NCI-H1436 (cell line): ENCODE results near the gene KRT75.
A peak's percentile ranks its signal among the peaks of the same experiment; 100 is the strongest.
"Not testable (repeated sequence)": the region's sequence is repeated elsewhere in the genome, so short reads cannot be mapped to it uniquely, and the experiment has no call there.

Experiments
- DNase-seq: peaks from one replicate; lab custom pipeline; 2025; lab: John Stamatoyannopoulos, UW

The KRT75 gene

GRCh38 chr12:52434081-52434733, at the start of gene KRT75:
Gene KRT75 (minus strand): TSS chr12:52434371. CDS start chr12:52434304, 67 bp downstream.
- peak; percentile 47 for DNase-seq

DNA sequence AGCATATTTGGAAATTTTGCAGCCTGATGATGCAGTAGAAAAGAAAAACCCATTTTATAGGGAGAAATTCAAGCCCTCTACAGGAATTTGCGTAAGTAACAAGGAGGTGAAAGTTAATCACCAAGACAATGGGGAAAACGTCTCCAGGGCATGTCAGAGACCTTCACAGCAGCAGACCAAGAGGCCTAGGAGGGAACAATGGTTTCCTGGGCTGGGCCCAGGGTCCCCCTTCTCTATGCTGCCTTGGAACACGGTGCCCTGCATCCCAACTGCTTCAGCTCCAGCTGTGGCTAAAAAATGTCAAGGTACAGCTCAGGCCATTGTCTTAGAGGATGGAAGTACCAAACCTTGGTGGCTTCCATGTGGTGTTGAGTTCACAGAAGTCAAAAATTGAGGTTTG, 45.9 kb upstream of the KRT75 start:
- DNase-seq = no peak

- DNase-seq = no peak
Measured at GRCh38 chr12:52477651-52478050, 43.5 kb upstream of the KRT75 start.

DNA sequence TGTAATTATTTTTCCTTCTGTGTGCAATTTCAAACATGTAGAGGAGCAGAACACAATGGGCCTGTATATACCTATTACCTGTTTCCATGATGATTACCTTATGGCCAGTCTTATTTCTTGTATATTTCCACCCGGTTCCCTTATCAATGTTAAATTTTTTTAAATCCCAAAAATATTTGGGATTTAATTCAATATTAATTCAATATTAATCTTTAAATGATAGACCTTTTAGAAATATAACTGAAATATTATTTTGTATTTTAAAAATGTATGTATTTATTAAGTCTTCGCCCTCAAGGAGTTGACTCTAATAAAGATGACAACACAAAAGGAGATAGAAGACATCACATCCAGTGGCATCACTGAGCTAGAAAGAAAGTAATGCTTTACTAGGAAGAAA, 40.0 kb upstream of the KRT75 start:
- DNase-seq = no peak

DNA sequence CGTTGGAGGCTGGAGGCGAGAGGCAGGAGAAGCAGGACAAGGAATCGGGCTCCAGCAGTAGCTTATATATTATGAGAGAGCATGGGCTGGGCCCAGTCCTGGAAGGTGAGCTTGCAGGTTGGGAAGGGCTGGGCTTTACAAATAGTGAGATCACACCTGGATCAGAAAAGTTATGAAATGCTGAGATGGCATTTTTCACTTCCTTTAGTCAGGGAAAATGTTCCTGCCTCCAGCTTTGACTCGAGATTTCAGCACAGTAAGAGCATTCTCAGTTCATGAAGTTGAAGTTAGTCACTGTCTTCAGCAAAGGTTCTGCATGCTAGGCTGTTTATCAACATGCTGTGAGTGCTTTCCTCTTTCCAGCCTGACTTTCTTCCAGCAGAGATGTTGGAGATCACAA, 39.6 kb upstream of the KRT75 start, which contains the start of gene KRT6C:
TSS of gene KRT6C (minus strand) at position 38 of the 400 bp plus-strand sequence. CDS start 68 bp downstream, outside the sequence.
- DNase-seq = no peak

DNA sequence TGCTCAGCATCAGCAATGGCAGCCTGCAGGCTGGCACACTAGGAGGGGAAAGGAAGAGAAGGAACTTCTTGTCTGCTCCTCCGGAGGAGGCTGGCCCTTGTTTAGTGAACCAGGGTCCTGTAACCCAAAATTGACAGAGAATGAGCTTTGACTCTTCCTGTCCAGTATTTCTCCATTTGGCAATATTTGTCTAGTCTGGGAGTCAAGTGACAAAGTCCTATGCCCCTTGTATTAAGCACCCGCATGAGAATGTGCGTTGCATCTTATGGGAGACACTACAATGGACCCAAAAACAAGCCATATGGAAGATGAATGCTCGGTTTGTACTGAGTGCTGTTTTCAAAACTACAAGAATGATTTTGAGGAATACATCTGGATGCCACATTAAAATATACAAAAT, 35.7 kb upstream of the KRT75 start:
- DNase-seq = no peak

DNA sequence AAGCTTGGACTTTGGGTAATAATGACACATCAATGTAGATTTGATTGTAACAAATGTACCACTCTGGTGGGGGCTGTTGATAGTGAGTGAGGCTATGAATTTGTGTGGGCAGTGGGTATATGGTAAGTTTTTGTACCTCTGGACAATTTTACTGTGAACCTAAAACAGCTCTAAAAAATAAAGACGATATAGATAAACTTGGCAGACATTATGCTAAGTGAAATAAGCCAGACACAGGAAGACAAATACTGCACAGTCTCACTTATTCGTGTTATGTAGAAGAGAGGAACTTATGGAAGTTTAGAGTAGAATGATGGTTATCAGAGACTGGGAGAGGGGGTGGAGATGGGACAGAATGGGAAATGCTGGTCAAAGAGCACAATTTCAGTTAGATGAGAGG, 30.7 kb upstream of the KRT75 start:
- no peak for DNase-seq

DNA sequence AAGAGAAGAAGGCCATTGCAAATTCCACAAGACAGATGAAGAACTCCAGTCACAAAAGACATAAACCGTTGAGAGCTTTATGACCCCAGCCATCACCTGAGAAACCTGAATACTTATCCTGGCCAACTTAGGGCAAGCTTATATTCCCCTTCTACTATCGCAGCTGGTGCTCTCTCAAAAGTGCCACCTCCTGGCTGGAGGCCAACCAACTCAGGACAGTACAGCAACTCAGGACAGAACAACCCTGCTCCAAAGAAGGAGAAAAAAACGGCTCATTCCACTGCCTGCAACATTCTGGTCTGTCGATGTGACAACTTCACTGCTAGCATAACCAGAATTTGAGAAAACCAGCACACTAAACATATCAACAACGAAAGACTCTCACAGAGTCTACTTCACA, 27.5 kb upstream of the KRT75 start:
- DNase-seq = no peak

GRCh38 chr12:52458861-52459260, 24.7 kb upstream of the KRT75 start:
- DNase-seq = no peak

- DNase-seq = no peak
Measured at GRCh38 chr12:52455821-52456220, 21.6 kb upstream of the KRT75 start.

GRCh38 chr12:52454411-52455201, 20.4 kb upstream of the KRT75 start:
- DNase-seq = no peak

- no peak for DNase-seq
Measured at GRCh38 chr12:52452101-52452500, 17.9 kb upstream of the KRT75 start, which contains the start of gene KRT6B. Gene KRT6B (minus strand): TSS chr12:52452146. CDS start chr12:52452078, 68 bp downstream.

GRCh38 chr12:52448228-52448627, 14.1 kb upstream of the KRT75 start:
- DNase-seq = no peak

DNA sequence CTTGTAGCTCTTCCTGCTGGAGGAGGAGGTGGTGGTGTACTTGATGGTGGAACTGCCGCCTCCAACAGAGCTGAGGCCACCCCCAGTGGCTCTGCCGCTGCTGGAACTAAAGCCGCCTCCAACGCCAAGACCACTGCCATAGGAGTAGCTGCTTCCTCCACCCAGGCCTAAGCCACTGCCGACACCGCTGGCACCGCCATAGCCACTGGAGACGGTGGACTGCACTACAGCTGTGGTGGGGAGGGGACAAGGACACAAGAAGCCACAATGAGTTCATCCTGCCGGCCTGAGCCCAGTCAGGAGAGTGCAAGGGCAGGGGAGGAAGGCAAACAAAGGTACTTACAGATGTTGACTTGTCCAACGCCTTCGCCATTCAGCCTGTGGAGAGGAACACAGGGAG, 13.0 kb upstream of the KRT75 start:
- not testable (repeated sequence) for DNase-seq

GRCh38 chr12:52446367-52447045, 12.3 kb upstream of the KRT75 start:
- no peak for DNase-seq

- no peak for DNase-seq
Measured at GRCh38 chr12:52445876-52446275, 11.7 kb upstream of the KRT75 start.

GRCh38 chr12:52444647-52445595, 10.8 kb upstream of the KRT75 start:
- DNase-seq = no peak

DNA sequence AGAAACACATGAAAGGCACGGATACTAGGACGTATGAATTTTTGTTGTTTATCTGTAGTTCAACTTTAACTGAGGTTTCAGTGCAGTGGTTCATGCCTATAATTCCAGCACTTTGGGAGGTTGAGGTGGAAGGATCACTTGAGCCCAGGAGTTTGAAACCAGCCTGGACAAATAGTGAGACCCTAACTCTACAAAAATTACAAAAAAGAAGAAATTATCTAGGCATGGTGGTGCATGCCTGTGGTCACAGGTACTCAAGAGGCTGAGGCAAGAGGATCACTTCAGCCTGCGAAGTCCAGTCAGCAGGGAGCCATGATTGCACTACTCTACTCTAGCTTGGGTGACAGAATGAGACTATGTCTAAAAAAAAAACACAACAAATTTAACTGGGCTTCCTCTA, 9.8 kb upstream of the KRT75 start:
- DNase-seq = no peak

DNA sequence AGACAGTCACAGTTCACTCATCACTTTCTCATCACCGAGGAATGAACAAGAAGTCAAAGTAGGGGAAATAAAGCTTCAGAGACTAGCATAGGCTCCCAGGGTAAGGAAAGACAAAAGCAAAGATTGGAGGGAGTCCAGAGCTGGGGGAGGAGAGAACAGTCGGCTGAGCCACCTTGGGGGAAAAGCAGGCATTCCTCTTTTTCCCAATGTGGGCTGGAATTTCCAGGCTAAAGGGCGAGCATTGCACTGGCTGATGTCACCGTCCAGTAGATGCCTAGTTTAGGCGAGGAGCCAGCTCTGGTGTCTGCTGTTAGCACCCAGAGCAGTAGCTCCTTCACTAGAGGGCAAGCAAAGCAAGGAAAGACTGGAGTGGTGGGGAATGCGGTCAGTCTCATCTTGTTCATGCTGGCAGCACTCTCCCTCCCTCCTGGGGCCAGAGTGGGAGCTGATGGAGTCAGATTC, 8.5 kb upstream of the KRT75 start:
- no peak for DNase-seq

GRCh38 chr12:52441320-52441911, 7.2 kb upstream of the KRT75 start:
- DNase-seq = no peak

- DNase-seq = no peak
Measured at GRCh38 chr12:52440821-52441319, 6.7 kb upstream of the KRT75 start.
